Body of pancreas (tissue), 4 donors: ENCODE data around the gene PPDPF.

Source experiments
- POLR2A ChIP-seq, 3 donors: fragments of 450-650 bp; IDR thresholded peaks; one replicate each; pipeline ENCODE4 v1.6.1; 2016; ENCODE audit warnings: antibody characterized with exemption in 3 of 3, mild to moderate bottlenecking in 2 of 3
- TF ChIP-seq, protein P1 (sequence below), 7 experiments: fragments of 450-650 bp in 4 of 7; fragments of 200-600 bp in 3 of 7; sonication (generic) in 3 of 7; IDR thresholded peaks; one replicate each; pipeline ENCODE4 v1.5.1; 2016 to 2019; ENCODE audit warnings: antibody characterized with exemption in 7 of 7

DNA sequence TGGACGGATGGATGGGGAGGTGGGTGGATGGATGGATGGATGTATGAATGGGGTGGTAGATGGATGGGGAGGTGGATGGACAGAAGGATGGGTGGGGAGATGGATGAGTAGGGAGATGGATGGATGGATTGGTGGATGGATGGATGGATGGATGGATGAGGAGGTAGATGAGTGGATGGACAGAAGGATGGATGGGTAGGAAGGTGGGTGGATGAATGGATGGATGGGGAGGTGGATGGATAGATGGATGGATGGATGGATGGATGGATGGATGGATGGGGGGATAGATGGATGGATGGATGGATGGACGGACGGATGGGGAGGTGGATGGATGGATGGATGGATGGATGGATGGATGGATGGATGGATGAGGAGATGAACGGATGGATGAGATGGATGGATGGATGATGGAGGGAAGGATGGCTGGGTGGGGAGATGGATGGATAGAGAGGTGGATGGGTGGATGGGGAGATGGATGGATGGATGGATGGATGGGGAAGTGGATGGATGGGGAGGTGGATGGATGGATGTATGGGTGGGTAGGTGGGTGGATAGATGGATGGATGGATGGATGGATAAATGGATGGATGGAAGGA is 28.8 kb upstream of the PPDPF start:
- TF ChIP-seq, protein P1, sequence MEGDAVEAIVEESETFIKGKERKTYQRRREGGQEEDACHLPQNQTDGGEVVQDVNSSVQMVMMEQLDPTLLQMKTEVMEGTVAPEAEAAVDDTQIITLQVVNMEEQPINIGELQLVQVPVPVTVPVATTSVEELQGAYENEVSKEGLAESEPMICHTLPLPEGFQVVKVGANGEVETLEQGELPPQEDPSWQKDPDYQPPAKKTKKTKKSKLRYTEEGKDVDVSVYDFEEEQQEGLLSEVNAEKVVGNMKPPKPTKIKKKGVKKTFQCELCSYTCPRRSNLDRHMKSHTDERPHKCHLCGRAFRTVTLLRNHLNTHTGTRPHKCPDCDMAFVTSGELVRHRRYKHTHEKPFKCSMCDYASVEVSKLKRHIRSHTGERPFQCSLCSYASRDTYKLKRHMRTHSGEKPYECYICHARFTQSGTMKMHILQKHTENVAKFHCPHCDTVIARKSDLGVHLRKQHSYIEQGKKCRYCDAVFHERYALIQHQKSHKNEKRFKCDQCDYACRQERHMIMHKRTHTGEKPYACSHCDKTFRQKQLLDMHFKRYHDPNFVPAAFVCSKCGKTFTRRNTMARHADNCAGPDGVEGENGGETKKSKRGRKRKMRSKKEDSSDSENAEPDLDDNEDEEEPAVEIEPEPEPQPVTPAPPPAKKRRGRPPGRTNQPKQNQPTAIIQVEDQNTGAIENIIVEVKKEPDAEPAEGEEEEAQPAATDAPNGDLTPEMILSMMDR (IDR thresholded peaks at IDR 0.05), result no peak
- TF ChIP-seq POLR2A (IDR thresholded peaks at IDR 0.05), result no peak
